Measurements from ENCODE around the gene CFAP100.

The CFAP100 gene

DNA sequence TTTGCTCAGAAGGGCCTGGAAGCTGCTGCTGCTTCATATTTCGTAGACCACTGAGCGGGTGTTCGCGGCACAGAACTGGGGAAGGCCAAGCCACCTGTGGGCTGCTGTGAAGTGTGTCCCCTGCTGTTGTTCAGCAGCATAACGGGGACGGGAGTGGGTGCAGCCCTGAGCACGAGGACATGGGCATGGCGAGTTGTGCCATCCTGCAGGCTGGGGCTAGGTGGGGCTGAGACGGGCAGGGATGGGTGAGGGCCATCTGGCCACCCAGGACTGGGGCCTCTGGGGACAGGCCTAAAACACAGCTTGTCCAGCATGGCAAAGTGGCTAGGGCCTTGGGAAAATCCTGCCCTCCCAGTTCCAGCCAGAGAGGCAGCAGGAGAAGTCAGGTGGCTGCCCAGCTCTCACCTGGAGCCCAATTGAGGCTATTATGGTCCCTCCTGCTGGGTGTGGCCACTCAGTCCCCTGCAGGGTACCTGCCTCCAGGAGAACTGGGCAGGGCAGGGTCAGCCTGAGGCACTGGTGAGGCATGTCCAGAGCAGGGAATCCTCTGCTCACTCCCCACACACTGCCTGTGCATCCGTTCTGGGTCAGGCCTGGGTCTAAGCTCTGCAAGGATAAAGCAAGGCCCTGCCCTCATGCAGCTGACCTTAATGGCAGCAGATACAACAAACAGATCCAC, 29.5 kb downstream of the CFAP100 start:
- DNase-seq, result no peak

GRCh38 chr3:126424751-126425150, 30.0 kb downstream of the CFAP100 start:
- no peak for DNase-seq

DNA sequence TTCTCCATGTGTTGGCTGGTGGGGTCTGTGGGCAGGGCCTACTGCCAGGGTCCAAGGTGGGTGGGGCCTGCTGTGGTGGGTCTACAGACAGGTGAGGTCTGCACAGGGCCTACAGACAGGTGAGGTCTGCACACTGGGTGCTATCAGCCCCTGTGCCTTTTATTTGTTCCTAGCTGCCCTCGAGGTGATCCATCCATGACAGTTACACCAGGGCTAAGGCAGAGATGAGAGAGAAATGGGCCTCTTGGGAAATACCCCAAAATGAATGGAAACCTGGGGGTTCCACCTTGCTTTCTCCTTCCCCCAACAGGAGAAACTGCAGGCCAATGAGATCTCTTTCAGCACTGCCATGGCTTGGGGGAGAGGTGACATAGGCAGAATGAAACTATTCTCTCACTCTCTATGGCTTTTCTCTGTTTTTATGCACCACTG, 36.4 kb downstream of the CFAP100 start:
- DNase-seq, result no peak

DNA sequence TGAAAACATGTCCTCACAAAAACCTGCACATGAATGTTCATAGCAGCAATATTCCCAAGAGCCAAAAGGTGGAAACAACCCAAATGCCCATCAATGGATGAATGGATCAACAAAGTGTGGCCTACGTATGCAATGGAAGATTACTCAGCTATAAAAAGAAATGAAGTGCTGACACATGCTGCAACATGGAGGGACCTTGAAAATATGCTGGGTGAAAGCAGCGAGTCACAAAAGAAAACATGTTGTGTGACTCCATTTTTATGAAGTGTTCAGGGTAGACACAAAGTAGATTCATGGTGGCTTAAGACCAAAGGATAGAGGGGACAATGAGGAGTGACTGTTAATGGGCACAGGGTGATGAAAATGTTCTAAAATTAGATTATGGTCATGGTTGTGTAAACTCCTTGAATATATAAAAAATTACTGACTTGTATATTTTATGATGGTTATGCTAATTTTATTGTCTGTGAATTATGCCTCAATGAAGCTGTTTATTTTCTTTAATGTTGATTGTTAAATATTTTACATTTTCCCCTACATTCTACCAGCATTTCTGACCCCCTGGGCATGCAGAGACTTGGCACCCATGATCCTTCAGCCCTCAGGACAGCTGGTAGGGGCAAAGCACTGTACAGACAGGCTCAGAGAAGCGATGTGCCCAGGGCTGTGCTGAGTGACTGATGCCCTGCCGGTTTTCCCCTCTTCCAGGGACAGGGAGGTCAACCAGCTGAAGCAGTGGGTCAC, 37.8 kb downstream of the CFAP100 start:
- no peak for DNase-seq

- no peak for DNase-seq
Observed at GRCh38 chr3:126433105-126433430, 38.4 kb downstream of the CFAP100 start.

- no peak for DNase-seq
Observed at GRCh38 chr3:126433496-126434263, 39.0 kb downstream of the CFAP100 start.

DNA sequence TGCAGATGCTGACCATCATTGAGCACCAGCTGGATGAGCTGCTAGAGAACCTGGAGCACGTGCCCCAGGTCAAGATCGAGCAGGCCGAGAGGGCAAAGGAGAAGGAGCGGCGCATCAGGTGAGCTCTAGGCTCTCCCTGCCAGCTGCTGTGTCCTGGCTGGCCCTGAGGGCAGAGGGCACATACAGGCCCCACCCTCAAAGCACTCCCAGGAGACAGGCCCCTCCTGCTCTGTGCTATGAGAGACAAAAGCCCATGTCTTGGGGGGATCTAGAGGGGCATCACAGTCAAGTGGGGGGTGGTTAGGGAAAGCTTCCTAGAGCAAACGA, 39.5 kb downstream of the CFAP100 start:
- DNase-seq, result no peak

GRCh38 chr3:126434931-126435411, 40.3 kb downstream of the CFAP100 start:
- no peak for DNase-seq

DNA sequence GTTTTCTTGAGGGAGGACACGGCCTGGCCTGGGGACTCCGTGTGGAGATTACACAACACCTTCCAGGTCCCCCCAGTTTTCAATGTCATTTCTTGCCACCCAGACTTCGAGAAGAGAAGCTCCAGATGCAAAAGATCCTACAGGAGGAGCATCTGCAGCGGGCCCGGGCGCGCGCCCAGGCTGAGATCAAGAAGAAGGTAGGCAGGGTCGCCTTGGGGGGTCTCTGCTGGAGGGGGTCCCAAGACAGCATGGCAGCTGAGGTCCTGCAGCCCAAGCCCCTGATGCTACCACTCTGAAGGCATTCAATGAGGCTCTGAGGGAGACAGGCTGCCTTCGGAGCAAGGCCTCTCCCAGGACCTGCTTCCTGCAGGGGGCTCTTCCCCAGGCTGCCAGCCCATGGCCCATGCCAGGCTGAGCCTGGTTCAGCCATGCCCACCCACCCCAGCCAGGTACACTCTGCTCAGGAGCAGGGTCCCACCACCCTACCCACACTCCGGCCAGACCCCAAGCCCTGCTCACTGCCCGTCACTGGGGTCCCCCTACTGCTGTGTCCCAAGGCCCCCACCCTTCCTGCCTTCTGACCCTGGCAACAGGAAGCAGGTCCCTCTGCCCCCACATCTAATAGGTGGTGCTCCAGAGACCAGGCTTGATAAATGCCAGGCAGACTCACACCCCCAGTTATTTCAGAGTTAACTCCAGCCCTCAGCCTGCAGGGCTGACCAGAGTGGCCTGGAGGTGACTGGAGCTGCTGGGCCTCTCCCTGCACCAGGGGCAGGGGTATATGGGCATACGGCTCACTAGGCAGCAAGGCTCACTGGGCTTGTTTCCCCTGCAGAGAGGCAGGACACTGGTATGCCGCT, 41.0 kb downstream of the CFAP100 start:
- DNase-seq, result no peak

- DNase-seq, result no peak
Observed at GRCh38 chr3:126436826-126437717, 42.4 kb downstream of the CFAP100 start.

- no peak for DNase-seq
Observed at GRCh38 chr3:126438186-126438585, 43.5 kb downstream of the CFAP100 start.

GRCh38 chr3:126438746-126439145, 44.0 kb downstream of the CFAP100 start:
- DNase-seq, result no peak

DNA sequence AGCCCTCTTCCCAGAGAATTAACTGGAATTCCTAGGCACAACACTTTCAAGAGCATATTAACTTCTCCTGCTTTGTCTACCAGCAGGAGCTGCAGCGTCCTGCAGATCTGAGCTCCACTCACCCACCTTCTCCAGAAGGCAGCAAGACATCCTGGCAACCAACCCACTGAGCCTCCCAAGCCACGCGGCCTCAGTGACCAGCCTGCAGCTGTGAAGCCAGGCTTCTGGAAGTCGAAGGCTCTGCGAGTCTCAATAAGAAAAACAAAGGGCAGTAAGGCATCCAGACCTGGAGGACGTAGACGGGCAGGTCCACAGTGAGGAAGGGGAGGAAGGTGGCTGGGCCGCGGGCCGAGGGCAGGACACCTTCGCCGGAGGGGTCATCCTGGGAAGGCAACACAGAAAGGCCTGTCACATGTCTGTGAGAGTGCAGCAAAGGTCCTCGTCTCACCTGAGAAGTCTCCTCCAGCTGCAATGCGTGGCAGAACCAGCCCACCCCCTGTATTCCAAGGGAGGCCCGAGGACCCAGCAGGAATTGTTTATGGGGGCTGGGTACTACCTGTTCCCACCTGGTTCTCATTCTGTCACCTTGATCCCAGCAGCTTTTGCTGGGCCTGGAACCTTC, 44.7 kb downstream of the CFAP100 start:
- no peak for DNase-seq

DNA sequence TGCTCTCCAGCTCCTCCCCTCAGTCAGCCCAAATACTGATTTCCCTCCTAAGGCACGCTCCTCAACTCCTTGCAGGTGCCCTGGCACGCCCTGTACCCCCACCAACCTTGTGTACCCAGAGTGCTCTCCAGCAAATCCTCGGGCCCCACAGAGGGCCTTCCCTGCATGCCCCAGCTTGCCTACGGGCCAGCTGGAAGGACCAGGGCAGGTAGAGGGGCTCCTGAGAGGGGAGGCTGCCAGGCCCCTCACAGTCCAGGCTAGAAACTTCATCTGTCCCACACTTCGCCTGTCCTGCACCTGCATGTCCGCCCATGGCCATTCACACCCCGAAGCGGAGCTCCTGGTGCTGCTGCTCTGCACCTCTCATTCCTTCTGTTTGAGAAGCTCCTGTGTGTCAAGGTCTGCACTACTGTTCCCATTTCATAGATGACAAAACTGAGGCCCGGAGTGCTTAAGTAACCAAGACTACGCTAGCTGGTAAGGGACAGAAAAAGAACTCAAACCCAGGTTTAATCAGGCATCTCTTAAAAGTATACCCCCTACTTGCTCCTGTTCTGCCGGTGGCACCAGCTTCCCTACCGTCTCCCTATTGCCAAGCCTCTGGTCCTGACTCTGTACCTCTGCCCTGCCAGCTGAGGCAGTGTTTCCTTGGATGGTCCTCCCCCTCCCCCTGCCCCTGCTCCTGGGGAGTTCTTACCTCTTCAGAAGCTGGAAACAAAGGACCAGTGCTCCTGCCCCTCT, 45.4 kb downstream of the CFAP100 start:
- no peak for DNase-seq

- DNase-seq, result no peak
Observed at GRCh38 chr3:126440709-126440995, 45.9 kb downstream of the CFAP100 start.

DNA sequence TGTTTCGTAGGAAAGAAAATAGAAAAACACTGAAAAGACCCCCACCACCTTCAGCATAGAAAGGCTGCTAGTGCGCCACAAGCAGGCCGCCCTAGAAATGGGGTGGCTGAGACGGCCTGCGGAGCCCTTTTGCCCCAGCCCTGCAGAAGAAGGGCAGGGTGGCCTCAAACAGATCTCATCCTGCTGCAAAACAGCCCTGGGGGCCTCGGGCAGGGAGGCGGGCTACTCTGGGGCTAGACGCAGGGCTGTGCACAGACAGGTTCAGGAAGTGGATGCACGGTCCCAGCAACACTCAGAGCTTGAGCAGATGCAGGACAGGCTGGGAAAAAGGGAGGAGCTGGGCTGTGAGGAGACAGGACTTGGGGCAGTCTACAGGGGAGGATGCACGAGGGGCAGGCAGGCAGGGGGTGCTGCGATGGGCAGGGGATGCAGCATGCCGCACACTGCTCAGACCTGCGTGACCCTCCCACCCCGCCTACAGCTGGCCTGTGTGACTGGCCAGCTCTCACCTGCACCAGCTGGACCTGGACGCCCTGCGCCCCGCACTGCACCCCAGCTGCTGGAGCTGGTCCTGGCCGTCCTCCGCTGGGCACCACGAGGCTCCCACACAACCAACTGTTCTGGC, 46.7 kb downstream of the CFAP100 start:
- no peak for DNase-seq

DNA sequence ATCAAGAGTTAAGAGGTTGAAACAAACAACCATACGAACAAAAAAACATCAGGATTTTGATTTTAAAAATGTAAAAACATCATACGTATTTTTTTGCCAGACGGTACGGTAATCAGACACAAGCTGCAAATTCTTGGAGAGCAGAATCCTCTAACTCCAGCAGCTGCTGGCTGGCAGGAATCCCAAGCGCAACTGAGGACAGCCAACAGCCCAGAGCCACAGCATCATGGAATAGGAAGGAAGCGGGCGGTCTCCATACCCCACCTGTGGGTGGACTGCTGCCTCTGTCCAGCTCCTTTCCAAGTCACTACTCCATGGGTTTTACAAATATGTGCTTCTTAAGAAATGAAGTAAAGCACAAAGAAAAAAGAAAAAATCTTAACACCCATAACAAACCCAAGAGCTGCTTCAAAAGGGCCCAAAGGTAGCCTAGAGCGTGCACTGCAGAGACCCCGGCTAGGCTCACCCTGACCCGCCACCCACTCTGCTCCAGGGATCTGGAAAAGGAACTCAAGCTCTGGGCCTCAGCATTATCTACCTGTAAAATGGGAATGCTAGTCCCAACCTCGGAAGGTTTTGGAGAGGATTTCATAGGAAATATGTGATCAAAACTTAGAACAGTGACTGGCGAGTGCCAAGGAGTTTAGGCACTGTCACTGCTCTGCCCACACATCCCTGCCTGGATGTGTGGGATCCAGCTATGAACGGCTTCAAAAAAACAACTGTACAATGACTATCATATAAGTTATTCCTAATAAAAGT, 47.6 kb downstream of the CFAP100 start:
- DNase-seq, result no peak

DNA sequence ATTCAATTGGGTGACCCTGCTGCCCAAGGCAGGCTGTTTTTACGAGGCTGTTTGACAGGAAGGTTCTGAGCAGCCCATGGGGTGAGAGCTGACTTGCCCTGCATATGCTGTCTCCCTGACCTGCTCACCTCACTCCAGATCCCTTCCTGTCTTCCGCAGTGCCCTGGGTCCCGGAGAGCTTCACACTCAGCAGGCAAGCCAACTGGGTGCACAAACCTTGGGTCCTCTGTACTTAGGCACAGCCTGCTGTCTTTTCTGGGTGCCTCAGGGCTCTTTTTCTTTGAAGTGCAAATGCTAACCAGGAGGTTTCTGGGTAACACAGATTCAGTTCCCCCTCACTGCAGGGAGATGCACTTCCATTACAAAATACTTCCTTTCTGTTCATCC, 48.1 kb downstream of the CFAP100 start:
- no peak for DNase-seq

- DNase-seq, result no peak
Observed at GRCh38 chr3:126445506-126445905, 50.8 kb downstream of the CFAP100 start.

GRCh38 chr3:126446301-126446700, 51.6 kb downstream of the CFAP100 start:
- no peak for DNase-seq
